Stimulated activated effector memory CD8-positive, alpha-beta T cell treated with anti-CD3 and anti-CD28 coated beads, Interleukin-12 subunit alpha, Interleukin-12 subunit beta, amount 100 ng/mL, for 72 hours (primary cell): ENCODE data around the gene UVSSA.
"Not testable (repeated sequence)": the region's sequence is repeated elsewhere in the genome, so short reads cannot be mapped to it uniquely, and the experiment has no call there.

Source experiments
- ATAC-seq: fragments of 150-1000 bp; cut with Tn5 transposase; 2 replicates; pipeline ENCODE4 v1.10.0; 2021
- DNase-seq, 2 donors: peaks; one replicate each; pipeline ENCODE4 v3.0.0; 2021 to 2022; ENCODE audit warnings: low spot score in 2 of 2
- H3K27ac Mint-ChIP-seq: one replicate; pipeline ENCODE4 v1.8.0; 2022; ENCODE audit warnings: mild to moderate bottlenecking, mixed read lengths
- H3K36me3 Mint-ChIP-seq: one replicate; pipeline ENCODE4 v1.8.0; 2022; ENCODE audit warnings: mild to moderate bottlenecking, mixed read lengths
- H3K4me1 Mint-ChIP-seq: one replicate; pipeline ENCODE4 v1.8.0; 2022; ENCODE audit warnings: mixed read lengths
- H3K4me3 Mint-ChIP-seq: one replicate; pipeline ENCODE4 v1.8.0; 2022; ENCODE audit warnings: mild to moderate bottlenecking, mixed read lengths
- H3K9me3 Mint-ChIP-seq: one replicate; pipeline ENCODE4 v1.8.0; 2022; ENCODE audit warnings: mixed read lengths

UVSSA gene

GRCh38 chr4:1379801-1380331 is 32.9 kb downstream of the UVSSA start:
- ATAC-seq = no peak
- H3K27ac Mint-ChIP-seq = no peak overlapping the region
- no peak for DNase-seq
- no peaks in the 10 kb centered on the region for H3K4me1 Mint-ChIP-seq
- H3K36me3 Mint-ChIP-seq = no peaks in the 10 kb centered on the region
- H3K4me3 Mint-ChIP-seq = no peak overlapping the region
- H3K9me3 Mint-ChIP-seq = no peaks in the 10 kb centered on the region

- no peaks in the 10 kb centered on the region for H3K4me1 Mint-ChIP-seq
- no peak overlapping the region for H3K4me3 Mint-ChIP-seq
- no peak overlapping the region for H3K27ac Mint-ChIP-seq
- DNase-seq (no peak), ATAC-seq (no peak)
- no peaks in the 10 kb centered on the region for H3K9me3 Mint-ChIP-seq
- H3K36me3 Mint-ChIP-seq = no peaks in the 10 kb centered on the region
Measured at GRCh38 chr4:1380368-1381151, 33.6 kb downstream of the UVSSA start.

DNA sequence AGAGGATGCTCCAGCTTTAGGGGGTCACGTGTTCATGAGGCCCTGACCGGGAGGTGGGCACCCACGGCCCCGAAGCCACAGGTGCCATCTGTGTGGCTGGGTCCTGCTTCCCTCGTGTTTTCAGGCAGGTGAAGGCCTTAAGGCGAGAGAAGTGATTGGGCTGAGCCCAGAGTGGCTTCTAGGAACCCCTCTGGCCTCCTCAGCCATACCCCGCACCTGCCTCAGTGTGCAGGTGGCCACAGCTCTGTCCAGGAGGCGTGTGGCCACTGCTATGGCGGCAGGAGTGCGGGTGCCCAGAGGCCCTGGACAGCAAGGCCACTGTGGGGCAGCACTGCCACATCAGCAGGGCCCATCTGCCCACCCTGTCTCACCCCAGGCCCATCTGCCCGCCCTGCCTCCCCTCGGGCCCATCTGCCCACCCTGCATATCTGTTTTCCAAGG is 34.2 kb downstream of the UVSSA start:
- ATAC-seq (no peak), DNase-seq (no peak)
- Mint-ChIP-seq H3K4me3 (no peak overlapping the region), H3K4me1 (no peaks in the 10 kb centered on the region), H3K9me3 (no peaks in the 10 kb centered on the region), H3K27ac (no peak overlapping the region), H3K36me3 (no peaks in the 10 kb centered on the region)

GRCh38 chr4:1381944-1382541 is 35.0 kb downstream of the UVSSA start:
- DNase-seq = no peak
- H3K27ac Mint-ChIP-seq = no peak overlapping the region
- H3K4me1 Mint-ChIP-seq = no peaks in the 10 kb centered on the region
- H3K9me3 Mint-ChIP-seq = no peaks in the 10 kb centered on the region
- H3K36me3 Mint-ChIP-seq = peaks cover under 1% of the 10 kb centered on the region
- no peak overlapping the region for H3K4me3 Mint-ChIP-seq
- no peak for ATAC-seq

DNA sequence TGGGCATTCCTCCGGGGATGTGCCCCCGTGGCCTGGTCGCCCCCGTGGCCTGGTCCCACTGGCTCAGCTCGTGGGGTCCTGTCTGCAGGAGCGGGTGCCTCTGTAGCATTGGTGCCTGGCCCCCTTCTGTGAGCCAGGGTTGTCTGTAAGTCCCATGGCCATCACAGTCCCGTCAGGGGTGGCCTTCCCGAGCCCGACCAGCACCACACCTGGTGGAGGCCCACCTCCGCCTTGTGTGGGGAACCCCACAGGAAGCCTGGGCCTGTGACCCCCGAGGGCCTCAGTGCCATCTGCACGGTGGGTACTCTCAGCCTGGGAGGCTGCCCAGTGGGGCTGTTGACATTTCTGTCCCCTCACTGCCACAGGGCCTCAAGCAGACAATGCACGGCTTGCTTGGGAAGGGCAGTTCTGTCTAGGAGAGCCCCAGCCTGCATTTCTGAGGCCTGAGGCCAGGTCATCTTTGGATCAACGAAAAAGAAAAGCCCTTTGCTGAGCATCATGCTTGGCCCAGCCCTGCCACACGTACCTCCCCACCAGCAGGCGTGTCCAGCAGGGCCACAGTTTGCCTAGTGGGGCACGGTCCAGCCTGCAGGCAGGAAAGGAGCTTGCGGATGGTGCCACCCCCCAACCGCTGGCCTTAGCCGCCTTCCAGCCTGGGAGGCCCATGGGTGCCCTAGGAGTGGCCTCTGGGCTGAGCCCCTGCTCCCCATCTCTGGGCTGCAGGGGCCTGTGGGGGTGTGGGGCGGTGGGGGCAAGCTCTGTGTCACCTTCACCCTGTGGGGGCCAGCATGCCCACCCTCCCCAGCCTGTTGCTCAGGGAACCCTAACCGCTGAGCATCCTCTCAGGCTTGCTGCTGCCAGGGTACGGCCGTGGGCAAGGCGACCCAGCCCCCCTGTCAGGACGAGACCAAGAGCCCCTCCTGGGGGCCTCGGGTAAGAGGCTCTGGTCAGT is 36.0 kb downstream of the UVSSA start:
- Mint-ChIP-seq H3K36me3 (peaks cover 8% of the 10 kb centered on the region), H3K4me3 (no peak overlapping the region)
- ATAC-seq = no peak

GRCh38 chr4:1383728-1384591 is 37.0 kb downstream of the UVSSA start:
- no peak overlapping the region for H3K4me3 Mint-ChIP-seq
- peaks cover 4% of the 10 kb centered on the region for H3K9me3 Mint-ChIP-seq
- no peak for DNase-seq
- H3K4me1 Mint-ChIP-seq = no peaks in the 10 kb centered on the region
- peaks cover 8% of the 10 kb centered on the region for H3K36me3 Mint-ChIP-seq
- no peak for ATAC-seq
- no peak overlapping the region for H3K27ac Mint-ChIP-seq

More for the DNA sequence above, 36.0 kb downstream of the UVSSA start:
- no peaks in the 10 kb centered on the region for H3K9me3 Mint-ChIP-seq
- H3K27ac Mint-ChIP-seq = no peak overlapping the region
- no peaks in the 10 kb centered on the region for H3K4me1 Mint-ChIP-seq
- no peak for DNase-seq

DNA sequence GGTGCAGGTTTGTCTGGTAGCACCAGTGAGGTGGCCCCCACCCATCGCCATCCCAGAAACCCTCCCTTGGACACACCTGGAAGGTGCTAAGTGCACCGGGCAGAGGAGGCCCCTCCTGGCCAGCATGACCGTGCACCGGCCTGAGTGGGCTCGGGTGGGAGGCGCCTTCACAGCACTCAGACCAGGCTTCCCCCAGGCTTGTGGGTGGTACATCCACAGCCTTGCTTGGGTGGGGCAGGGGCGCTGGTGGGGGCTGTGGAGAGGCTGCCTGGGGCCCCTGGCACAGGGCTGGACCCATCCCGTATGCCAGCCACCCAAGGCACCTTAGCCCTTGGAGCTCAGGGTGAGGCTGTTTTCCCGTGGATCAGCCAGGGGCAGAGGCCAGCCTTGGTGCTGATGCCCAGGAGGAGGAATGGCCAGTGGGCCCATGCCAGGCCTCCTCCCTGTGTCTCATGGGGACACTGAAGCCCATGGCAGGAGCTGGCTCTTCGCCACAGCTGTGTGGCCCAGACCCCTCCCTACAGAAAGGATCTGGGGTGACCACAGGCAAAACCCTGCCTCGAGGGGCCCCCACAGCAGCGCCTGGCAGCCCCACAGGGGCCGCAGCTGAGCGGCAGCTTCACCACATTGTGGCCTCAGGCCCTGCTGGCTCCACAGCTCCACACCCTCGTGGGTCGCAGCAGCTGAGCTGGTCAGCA is 37.8 kb downstream of the UVSSA start:
- Mint-ChIP-seq H3K4me1 (no peaks in the 10 kb centered on the region), H3K36me3 (peaks cover 8% of the 10 kb centered on the region), H3K4me3 (no peak overlapping the region), H3K27ac (no peak overlapping the region), H3K9me3 (peaks cover 5% of the 10 kb centered on the region)
- no peak for ATAC-seq
- no peak for DNase-seq

- Mint-ChIP-seq H3K36me3 (peaks cover 8% of the 10 kb centered on the region), H3K4me3 (no peak overlapping the region), H3K4me1 (no peaks in the 10 kb centered on the region), H3K27ac (no peak overlapping the region), H3K9me3 (peaks cover 7% of the 10 kb centered on the region)
- ATAC-seq (no peak), DNase-seq (no peak)
Measured at GRCh38 chr4:1385373-1386340, 38.6 kb downstream of the UVSSA start.

- ATAC-seq, H3K36me3 Mint-ChIP-seq, H3K27ac Mint-ChIP-seq, H3K4me1 Mint-ChIP-seq, H3K4me3 Mint-ChIP-seq, DNase-seq, H3K9me3 Mint-ChIP-seq: not testable (repeated sequence)
Measured at GRCh38 chr4:1393363-1393762, 46.4 kb downstream of the UVSSA start.

DNA sequence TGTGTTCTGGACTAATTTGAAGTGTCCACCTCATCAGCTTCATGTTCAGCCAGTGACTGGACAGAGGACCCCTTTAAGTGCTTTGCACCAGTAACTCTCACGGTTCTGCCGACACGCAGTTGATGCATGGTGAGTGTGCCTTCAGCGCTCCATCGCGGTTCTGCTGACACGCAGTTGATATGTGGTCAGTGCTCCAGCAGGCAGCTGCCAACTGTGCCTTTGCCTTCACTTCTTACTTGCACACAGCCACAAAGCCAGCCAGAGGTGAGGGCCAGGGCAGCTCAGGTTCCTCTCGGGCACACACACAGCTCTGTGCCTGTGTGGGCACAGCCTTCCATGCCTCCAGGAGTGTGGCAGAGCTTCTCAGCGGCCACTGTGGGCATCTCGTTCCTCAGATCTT is 46.9 kb downstream of the UVSSA start:
- H3K36me3 Mint-ChIP-seq = no peaks in the 10 kb centered on the region
- no peak overlapping the region for H3K4me3 Mint-ChIP-seq
- no peaks in the 10 kb centered on the region for H3K4me1 Mint-ChIP-seq
- ATAC-seq (no peak), DNase-seq (no peak)
- peaks cover 5% of the 10 kb centered on the region for H3K9me3 Mint-ChIP-seq
- H3K27ac Mint-ChIP-seq = no peak overlapping the region

DNA sequence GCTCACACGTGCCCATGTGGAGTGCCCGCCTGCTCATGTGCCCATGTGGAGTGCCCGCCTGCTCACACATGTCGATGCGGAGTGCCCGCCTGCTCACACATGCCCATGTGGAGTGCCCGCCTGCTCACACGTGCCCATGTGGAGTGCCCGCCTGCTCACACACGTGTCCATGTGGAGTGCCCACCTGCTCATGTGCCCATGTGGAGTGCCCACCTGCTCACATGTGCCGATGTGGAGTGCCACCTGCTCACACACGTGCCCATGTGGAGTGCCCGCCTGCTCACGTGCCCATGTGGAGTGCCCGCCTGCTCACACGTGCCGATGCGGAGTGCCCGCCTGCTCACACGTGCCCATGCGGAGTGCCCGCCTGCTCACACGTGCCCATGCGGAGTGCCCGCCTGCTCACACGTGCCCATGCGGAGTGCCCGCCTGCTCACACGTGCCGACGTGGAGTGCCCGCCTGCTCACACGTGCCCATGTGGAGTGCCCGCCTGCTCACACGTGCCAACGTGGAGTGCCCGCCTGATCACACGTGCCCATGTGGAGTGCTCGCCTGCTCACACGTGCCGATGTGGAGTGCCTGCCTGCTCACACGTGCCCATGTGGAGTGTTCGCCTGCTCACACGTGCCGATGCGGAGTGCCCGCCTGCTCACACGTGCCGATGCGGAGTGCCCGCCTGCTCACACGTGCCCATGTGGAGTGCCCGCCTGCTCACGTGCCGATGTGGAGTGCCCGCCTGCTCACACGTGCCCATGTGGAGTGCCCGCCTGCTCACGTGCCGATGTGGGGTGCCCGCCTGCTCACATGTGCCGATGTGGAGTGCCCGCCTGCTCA is 47.8 kb downstream of the UVSSA start:
- ATAC-seq, H3K4me1 Mint-ChIP-seq, H3K9me3 Mint-ChIP-seq, DNase-seq, H3K36me3 Mint-ChIP-seq, H3K27ac Mint-ChIP-seq, H3K4me3 Mint-ChIP-seq: not testable (repeated sequence)

GRCh38 chr4:1395389-1395820 is 48.4 kb downstream of the UVSSA start:
- H3K36me3 Mint-ChIP-seq, DNase-seq, H3K9me3 Mint-ChIP-seq, H3K27ac Mint-ChIP-seq, ATAC-seq, H3K4me1 Mint-ChIP-seq, H3K4me3 Mint-ChIP-seq: not testable (repeated sequence)
